IPS DF 4.7 (cell line): Measurements from ENCODE around the gene RAB9B.
"Not testable (repeated sequence)": the region's sequence is repeated elsewhere in the genome, so short reads cannot be mapped to it uniquely, and the experiment has no call there.

Experiments
- DNase-seq: peaks from one replicate; pipeline ENCODE4 v3.0.0-alpha.2; 2013; ENCODE audit warnings: low spot score; ENCODE audit errors: extremely low read depth

The RAB9B gene, protein sequence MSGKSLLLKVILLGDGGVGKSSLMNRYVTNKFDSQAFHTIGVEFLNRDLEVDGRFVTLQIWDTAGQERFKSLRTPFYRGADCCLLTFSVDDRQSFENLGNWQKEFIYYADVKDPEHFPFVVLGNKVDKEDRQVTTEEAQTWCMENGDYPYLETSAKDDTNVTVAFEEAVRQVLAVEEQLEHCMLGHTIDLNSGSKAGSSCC

DNA sequence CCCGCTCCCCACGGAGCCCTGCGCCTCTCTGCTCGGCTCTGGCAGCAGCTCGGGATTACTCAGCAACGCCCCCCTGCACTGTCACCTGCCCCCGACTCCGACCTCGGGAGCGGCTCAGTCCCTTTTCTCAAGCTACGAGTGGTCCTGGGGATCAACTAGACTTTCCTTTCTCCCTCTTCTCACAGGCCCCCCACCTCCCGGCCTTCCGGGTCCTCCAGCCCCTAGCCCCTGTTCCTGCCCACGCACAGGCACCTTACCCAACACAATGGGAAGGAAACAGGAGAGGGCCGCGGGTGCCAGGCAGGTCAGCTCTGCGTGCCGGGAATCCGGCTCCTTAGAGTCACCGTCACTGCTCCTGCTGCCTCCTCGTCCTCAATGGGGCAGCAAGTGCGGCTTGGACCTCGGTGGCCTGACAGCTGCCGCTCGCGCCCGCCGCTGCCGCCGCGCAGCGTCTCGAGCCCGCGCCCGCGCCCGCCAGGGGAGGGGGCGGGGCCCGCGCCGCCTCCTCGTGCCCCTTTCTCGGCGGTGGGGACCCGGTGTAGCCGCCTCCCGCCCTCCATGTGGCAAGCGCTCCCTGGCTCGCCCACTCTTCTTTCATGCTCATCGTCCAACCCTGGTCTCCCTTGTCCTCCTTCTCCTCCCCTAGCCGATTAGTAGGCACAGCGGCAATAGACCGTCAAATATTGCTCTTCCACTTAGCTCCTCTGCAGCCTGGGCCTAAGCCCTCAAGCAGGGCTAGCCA is at the start of gene RAB9B:
TSS of gene RAB9B (minus strand) at position 455 of the 742 bp plus-strand sequence. CDS start 6,473 bp downstream, outside the sequence.
- DNase-seq, result no peak

DNA sequence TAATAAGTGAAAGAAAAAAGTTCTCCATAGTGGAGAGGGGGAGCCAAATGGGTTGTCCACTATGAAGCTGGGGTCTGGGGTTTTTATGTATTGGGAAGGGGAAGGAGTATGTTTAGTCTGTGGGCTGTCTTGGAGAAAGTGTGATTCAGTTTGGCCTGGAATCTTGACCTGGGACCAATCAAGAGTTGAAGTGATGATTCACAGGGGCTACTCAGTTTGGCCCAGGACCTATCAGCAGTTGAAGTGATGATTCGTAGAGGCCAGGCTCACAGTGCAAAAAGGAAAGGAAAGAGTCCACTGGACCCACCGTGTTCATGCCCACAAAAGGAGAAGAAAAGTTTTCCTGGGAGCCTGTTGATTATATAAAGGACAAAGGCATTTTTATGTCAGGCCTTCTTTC is 47.3 kb upstream of the RAB9B start:
- no peak for DNase-seq

DNA sequence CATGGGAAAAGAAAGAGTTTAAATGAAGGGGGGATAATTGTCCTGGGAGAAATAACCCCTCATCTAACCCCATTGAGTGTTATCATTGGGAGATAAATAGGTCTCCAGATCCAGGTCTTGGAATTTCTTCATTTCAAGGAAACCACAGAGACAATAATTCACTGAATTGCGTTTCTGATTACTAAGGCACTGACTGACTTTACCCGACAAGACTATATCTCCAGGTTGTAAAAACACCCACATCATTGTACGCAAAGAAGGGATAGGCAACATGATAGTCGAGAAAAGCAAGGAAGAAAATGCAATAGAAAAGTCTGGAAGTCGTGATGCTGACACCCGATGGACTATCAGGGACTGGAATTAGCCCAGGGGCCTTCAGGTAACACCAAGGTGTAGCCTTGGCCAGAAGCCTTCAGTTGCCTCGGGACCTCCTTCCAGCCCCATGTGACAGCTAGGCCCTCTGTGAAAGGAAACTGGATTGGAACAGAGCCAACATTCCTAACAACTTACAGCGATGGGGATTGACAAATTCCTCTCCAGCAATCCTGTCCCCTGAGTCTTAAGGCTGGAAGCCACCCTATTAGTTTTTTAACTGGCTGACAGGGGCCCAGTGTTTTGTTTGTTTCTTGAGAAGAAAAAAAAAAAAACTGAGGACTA is 46.5 kb upstream of the RAB9B start:
- DNase-seq, result no peak

DNA sequence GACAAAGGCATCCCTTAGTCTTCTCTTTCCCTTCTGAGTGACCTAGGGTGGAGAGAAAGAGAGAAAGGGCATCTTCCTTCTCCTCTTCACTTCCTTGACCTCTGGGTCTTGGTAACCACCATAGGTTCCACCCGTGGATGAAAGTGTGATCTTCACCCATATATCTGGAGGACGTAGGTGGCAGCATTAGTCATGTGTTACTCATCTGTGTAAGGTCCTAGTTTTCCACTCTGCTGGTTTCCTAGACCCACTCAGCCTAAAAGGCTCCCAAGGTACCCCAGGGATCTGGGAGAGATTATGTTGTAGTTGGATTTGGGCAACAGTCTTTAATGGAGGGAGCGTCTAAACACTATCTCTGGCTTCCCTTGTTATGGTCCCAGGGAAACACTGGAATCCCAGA is 45.5 kb upstream of the RAB9B start:
- DNase-seq, result no peak

DNA sequence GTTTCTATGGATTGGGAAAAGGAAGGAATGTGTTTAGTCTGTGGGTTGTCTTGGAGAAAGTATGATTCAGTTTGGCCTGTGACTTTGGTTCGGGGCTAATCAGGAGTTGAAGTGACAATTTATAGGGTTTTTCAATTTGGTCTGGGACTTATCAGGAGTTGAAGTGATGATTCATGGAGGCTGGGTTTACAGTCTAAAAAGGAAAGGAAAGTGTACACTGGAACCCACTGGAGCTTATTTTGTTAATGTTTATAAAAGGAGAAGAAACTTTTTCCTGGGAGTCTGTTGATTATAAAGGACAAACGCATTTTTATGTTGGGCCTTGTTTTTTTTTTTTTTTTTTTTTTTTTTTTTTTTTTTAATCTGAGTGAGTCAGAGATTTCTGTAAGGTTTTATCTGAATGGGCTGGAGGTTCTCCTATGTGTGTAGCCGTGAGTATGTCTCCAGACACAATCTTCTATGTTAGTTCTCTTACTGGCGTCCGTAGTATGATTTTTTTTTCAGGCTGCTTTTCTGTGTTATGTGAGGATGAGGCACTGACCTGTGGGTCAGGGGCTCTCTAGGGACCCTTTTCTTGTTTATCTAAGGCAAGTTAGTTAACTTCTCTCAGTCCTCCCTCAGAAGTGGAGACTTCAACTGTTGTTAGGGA is 33.0 kb upstream of the RAB9B start:
- no peak for DNase-seq

DNA sequence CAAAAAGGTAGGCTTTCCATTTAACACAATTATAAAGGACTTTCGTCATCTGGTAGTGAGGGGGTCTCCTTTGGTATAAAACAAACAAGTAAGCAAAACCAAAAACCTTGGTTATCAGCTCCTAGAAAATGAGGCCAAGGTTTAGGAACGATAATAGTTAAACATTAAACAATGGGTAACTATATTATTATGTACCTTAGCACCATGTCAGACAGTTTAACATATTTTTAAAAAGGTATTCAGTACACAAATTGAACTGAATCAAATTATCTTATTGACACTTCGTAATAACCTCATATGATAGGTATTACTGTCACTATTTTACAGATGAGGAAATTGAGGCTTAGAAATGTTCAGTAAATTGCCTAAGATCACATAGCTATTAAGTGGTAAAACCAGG is 32.1 kb upstream of the RAB9B start:
- DNase-seq, result no peak

DNA sequence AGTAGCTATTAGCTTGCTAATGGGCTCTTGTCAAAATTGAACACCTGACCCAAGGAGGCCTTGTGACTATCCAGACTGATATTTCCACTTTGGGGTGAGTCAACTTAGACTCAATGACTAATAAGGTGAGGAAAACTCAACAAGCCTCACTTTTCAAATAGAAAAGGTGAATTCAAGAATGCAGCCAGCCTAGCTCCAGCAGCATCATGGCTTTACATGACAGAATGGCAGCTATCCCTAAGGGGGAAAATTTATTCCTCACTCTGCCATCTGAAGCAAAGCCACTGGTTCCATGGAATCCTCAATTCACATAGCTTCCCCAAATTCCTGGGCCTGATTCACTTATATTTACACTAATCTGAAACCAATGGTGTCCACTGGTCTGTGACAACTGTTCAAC is 29.1 kb upstream of the RAB9B start:
- no peak for DNase-seq

DNA sequence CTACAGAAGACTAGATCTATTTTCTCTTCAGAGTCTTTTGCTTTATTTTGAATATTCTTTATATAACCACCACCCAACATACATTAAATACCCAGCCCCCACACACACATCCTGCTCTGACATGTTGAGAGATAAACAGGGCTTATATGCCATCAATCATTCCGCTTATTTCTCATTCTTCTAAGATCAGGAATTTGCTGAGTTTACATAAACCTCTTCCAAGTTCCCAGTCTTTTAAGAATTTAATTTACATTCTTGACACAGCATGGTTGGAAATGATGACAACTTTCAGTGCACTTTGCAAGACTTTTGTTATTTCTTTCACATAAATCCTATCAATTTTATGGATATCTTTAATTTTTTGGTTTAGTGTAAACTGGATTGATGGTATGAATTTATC is 17.5 kb upstream of the RAB9B start:
- no peak for DNase-seq

DNA sequence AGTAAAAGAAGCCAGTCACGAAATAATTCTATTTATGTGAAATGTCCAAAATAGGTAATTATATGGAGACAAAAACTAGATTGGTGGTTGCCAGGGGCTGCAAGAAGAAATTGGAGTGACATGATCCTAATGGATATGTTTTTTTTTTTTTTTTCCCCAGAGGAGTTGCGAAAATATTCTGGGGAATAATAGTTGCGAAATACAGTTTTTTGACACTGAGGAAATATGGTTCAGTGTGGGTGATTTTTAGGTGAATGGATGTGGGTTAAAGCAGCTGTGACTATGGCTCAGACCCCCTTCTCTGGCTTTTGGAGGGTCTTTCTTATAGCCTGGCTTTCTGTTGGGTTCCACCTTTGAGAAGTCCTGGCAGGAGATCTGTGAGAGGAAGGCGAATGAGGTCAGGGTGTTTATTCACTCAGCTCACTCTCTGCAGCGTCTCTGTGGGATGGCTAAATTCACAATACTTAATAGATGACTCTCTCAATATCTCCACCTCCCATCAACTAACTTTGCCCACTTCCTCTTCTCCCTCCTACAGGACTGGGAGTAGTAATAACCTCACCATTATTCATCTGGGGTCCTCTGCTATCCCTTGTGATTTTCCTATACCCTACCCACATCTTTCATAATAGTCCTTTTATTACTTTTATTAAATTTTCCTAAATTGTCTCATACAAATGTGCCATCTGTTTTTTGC is 15.3 kb upstream of the RAB9B start:
- no peak for DNase-seq

DNA sequence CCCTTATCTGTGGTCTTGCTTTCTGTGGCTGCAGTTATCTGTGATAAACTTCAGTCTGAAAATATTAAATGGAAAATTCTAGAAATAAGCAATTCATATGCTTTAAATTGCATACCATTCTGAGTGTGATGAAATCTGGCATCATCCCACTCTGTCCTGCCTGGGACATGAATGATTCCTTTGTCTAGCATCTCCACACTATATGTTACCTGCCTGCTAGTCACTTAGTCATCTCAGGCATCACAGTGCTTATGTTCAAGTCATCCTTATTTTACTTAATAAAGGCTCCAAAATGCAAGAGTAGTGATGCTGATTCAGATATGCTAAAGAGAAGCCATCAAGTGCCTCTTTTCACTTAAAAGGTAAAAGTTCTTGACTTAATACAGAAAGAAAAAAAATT is 14.3 kb upstream of the RAB9B start:
- no peak for DNase-seq

DNA sequence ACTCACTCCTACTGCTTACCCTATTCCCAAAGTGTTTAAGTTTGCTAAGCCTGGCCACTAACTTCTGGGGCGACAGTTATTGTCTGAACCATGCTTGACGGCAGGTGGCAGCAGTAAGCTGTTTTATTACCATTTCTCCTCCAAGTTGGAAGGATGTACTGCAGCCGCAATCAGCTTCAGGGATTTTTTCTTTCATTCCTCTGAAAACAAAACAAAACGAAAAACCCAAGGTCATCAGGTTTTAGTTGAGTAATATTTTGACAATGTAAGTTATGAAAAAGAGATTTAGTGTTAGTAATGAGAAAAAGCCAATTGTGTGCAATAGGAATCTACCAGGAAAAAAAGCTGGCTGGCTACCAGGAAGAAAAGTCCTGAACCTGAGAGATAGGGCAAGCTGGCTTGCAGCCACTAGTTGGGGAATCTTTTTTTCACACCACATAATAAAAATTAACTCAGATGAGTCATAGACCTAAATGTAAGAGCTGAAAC is 13.2 kb upstream of the RAB9B start:
- DNase-seq, result no peak

DNA sequence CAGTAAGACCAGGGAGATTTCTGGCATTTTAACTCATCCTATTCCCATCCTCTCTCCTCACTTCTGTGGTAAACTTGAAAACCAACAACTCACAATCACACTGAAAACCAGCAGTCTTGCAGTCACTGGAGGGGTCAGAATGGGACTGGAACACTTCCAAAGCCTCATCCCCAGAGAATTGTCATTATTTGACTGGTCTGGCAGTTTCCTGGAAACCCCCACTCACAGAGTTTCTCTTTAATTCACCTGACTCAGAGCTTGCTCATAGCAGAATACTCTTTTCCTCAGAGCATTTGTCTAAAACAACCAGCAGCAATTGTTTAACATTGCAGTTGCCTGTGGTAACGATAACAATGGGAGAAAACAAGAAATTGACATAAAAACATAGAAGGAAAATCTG is 7.3 kb upstream of the RAB9B start:
- no peak for DNase-seq

DNA sequence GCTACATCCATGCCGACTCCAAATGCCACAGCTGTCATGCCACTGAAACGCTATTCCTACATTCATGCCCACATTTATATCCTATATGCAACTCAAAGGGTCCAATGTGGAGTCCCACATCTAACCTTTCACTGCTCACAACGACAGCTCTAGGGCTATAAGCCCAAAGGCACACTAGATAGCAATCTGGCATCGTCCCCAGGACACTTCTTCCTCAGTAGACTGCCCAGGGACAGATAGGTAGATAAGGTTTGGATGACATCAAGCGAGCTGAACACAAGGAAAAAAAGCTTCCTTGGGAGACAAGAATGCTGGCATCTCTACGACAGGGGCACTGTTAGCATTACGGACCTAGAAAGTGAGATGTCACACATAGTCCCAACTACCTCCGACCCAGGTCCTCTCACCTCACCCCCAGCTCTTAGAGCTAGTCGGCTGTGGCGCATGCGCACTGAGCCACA is 685 bp downstream of the RAB9B start:
- DNase-seq, result no peak

DNA sequence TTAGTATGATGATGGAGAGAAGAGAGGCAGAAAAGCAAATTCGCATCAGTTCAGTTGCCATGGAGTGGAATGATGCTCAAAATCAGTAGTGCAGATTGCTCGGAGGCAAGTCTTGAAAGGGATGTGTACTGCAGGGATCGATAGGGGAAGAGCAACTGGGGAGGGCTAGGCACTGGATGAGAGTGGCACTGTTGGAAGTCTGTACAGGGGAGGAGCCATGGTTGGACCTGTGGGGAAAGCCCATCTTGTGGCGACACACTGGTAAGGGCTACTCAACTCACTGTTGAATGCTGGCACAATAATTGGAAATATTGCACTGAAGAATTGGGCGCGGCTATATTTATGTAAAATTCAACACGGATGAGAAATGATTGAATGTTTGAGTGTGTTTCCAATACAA is 1.2 kb downstream of the RAB9B start:
- no peak for DNase-seq

DNA sequence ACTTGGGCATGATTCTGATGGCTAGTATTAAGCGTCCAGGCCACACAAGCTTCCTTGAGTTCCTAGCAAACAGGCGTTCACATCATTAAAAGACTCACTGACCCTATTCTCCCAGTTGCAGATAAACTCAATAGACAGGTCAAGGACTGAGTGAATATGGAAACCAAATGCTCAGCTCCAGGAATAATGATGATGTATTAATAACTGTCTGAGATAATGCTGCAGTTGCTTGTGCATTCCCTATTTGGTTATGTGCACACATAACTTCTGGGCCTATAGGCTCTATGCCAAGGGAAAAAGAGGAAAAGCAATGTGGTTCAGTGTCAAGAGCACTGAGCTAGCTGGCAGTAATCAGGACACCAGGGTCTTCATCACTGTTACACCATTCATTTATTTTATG is 3.5 kb downstream of the RAB9B start:
- DNase-seq, result no peak

DNA sequence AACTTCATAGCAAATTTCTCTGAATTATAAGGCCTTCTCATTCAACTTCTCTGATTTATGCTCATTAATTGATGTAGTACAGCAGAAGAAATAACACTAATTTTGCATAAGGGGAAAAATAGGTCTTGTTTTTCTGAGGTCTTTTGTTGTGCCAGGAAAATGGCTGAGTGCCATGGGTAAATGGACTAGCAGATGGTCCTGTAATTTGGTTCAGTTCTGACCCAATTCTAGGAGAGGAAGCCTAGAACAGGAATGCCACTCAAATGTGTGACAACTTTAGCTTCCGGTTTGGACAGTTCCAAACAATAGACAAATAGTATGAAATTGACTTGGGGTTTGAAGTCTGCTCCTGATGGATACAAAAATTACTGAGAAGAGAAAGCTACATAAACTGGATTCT is 6.2 kb downstream of the RAB9B start:
- DNase-seq, result no peak

DNA sequence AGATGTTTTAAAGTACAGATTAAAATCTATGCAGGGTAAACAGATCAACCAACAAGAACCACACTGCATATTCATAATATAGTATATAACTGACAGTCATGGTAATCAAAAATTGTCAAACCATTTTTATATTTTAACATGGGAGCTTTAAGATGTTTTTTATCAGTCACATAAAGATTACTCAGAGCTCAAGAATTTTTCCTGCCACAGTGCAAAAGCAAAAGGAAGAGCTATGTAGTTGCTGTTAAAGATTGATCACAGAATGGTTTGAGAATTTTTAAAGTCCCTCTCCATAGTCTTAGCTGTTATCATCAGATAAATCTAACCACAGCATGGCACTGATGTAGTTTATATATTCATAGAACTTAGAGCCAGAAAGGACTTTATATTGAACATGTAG is 8.5 kb downstream of the RAB9B start:
- no peak for DNase-seq

DNA sequence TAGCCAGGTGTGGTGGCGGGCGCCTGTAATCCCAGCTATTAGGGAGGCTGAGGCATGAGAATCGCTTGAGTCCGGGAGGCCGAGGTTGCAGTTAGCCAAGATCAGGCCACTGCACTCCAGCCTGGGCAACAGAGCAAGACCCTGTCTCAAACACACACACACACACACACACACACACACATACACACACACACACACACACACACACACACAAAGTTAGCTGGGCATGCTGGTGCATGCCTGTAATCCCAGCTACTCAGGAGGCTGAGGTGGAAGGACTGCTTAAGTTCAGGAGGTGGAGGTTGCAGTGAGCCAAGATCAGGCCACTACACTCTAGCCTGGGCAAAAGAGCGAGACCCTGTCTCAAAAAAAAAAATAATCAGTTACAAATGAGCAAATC is 11.3 kb downstream of the RAB9B start:
- not testable (repeated sequence) for DNase-seq

DNA sequence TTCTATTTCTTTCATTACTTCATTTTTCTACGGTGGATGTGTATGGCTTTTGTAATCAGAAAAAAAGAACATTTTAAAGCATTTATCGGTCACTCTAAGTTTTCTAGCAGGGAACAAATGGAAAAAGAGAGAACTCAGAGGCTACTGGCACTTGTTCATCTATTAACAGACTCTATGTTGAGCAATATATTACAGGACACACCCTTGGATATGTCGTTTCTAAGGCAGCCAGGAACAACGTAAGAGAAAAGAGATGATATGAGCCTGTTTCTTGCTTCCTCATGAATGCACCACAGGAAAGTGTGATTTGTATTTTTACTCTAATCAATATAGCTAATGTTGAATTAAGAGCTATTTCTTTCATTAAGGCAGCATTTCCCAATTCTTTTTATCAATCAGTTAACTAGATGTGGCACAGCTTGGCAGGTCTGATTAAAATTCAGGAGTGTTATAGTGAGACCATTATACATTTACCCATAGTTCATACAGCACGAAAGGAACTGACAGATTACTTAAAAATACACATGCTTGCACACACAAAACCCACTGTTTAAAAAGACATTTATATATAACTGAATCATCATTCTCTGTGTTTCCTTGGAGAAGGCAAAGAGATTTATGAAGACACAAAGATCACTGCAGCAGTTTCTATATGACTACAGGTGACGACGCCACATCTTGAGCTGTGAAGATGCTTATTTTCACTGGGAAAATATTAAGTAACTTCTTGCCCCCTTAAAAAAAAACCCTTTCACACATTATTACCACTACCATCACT is 13.0 kb downstream of the RAB9B start:
- DNase-seq, result no peak

DNA sequence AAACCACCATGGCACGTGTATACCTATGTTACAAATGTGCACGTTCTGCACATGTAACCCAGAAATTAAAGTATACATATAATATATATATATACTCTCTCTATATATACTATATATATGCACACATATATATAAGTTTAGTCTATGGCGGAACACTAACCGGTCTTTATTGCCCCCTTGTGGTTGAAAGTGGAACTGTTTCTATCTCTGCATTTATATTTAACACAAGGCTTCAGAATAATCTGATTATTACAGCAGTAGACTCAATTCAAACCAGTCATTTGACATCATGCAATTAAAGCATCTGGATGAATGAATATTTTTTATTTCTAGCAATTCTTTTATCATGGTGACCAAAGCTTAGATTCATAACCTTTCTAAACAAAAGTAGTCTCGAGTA is 14.6 kb downstream of the RAB9B start:
- DNase-seq, result no peak

DNA sequence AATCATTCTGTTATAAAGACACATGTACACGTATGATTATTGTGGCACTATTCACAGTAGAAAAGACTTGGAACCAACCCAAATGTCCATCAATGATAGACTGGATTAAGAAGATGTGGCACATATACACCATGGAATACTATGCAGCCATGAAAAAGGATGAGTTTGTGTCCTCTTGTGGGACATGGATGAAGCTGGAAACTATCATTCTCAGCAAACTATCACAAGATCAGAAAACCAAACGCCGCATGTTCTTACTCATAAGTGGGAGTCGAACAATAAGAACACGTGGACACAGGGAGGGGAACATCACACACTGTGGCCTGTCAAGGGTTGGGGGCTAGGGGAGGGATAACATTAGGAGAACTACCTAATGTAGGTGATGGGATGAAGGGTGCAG is 15.0 kb downstream of the RAB9B start:
- not testable (repeated sequence) for DNase-seq
